ENCODE results near the gene RAB29.

The RAB29 gene

DNA sequence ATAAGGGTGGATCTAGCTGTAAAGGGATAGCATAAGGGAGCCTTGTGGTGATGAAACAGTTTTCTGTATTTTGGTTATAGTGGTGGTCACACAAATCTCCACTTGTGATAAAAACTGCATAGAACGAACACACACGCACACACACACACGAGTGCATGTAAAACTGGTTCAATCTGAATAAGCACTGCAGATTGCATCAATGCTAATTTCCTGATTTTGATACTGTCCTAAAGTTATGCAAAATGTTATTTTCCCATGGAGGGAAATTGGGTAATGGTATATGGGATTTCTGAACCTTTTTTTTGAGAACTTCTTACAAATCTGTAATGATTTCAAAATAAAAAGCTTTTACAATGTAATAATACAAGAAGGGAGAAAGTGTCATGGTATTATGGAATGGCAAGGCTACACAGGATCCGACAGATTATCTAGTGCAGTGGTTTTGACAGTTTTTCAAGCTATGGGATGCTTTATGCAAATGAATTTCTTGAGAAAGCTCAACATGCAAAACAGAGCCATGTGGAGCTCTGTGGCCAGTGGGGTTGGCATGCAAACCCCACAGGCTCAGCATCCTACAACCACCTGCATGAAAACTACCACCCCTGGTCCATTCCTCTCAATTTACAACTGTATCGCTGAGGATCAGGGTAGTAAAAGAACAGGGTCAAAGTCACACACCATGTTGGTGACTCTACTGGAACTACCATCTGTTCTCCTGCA, 18.9 kb upstream of the RAB29 start:
- DNase-seq: no peak

DNA sequence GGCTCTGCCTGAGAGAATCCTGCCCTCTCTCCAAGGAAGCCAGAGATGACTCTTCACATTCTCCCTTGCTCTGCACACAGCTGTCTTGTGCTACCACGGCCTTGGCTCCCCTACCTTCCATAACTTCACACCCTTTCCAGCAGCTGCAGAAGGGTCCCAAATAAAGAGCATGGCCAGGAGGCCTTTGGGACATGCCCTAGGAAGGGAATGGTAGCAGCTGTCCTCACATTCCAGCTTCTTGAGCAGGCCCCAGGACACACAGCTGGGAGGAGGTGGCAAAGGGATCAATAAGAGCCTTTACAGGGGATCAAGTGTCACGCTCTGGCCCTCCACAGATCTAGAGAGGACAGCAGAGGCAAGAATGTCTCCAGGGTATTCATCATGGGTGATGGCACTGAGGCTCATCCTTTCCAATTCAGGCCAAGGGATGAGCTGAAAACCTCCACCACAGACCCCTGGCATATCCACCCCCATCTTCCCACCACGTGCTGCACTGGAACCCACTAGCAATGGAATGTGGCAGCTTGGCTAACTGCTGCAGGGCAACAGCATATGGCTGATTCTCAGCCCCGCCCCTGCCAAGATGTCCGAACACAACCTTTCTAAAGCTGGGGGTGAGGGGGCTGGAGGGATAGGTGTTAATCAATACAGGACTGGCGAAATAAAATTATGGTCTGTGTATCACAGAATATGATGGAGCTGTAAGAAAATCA, 17.8 kb upstream of the RAB29 start:
- no peak for DNase-seq

DNA sequence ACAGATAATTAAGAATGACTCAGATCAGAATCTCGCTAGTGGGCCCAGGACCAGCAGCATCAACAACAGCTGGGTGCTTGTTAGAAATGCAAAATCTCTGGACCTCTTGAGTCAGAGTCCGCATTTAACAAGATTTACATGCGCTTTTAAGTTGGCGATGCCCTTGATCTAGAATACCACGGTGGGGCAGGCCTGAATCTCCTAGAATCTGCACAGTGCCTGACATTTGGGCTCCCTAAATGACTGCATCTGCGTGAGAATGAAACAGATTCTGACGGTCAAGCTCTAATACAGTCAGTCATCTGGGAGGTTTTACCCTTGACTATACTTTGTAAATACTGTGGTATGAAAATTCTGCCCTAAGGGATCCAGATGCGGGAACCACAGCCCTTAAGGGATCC, 17.2 kb upstream of the RAB29 start:
- DNase-seq: no peak

DNA sequence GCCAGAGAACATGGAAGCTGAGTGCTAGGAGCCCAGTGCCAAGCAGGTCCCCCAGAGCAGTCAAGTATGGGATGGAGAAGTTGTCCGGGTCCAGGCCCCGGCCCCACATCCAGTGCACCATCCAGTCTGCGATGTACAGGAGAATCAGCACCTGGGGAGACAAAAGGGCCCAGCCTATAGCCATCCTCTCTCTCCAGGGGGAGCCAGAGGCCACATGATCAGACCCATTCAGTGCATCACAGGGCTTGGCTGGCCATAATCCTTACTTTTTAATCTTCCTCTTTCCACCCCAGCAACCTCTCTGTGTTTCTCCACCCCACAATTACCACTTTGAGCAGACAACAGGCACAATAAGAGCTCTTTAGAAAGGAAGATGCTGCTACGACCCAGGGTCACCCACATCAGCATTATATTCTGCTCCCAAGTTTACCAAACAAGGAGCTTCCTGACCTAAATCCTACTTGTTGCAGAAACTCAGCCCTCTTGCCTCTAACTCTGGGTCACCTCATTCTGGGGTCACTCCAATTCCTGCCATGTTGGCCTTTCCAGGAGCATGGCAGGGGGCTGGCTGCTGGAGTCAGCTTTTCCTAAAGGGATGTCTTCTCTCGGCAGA, 16.4 kb upstream of the RAB29 start:
- peak; percentile 75 for DNase-seq

DNA sequence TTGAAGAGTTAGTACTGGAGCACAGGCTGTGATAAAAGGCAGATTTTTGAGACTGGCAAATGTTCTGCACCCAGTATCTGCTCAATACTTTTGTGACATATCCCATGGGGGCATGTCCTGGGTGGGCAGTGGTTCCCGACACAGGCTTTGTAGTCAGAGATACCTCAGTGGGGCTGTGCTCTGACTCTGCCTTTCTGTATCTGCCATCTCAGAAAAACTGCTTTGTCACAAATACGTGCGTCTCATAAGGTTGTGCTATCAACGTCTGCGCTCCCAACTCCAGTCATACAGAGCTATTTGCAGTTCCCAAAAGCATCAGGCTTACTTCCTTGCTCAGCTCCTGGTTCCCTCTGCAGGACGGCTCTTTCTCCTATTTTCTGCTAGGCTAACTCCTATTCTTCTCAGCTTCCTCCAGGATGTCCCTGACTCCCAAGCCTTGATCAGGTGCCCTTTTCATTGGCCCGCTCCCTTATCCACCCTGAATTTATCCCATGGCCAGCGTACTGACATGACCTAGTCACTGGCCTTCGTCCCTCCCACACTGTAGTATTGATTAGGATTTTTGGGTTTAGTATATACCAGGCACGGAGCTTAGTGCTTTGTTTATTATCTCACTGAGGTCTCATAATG, 12.1 kb upstream of the RAB29 start:
- DNase-seq: no peak

DNA sequence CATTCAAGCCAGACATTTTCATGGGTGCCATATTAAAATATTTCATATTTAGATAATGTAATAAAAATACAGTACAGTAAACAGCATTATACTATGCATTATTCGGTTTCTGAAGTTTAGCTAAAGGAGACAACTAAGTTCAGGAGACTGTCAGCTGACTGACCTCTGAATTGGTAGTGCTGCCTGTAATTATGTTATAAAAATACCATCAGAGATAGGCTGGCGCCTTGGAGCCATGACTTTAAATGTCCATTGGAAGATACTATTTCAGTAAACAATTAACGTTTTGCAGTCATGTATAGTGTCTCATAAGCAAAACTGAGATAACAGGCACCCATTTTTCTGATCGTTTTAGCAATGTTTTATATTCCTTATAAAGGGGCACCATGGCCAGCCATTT, 11.3 kb upstream of the RAB29 start:
- DNase-seq: no peak

DNA sequence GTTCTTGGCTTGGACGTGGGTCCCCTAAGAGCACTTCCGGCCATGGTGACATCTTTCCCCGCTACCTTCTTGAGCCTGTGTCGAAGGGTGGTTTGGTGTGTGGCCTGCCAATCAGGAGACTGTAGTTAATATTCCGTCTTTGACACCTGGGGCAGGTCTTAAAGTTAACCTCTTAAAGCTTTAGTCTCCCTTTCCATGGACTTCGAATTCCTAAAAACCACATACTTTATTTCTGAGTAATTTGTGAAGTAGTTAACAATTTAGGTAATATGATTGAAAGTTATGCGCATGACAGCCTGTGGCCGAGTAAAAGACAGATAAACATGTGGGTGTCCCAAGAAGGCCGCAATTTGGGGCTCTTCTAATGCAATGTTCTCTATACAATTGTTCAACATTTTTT, 10.2 kb upstream of the RAB29 start:
- no peak for DNase-seq

DNA sequence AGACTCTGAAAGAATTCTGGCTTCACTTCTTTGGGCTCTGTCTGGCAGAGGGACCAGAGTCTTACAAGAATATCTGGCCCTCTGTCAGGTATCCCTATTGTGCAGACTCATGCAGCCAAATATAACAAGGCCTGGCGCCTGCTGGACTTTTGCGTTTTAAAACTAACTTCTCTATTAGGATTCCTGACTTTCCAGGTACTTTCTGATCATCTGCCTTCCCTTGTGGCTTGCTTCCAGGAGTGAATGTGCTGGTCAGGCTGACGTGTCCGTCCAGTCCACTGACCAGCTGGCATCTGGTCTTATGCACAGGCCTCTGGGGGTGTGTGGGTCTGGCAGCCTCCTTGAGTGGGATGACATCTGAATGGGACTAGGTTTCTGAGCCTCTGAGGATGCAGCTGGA, 8.6 kb upstream of the RAB29 start:
- DNase-seq: no peak

DNA sequence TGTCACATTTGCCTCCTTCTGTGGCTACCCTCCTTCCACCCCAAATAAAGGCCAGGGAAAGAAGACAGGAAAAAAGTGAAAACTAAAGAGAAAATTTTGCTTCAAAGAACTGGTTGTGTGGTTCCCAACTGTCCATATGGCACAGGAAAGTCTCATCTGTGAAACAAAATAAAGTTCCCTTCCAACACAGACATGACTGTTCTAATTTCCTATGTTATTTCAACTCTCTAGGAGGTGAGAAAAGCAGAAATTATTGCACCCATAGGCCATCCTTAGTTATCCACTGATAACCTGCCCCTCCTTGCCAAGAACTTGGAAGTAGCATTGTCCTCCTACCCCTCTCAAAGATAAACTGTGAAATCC, 8.1 kb upstream of the RAB29 start:
- DNase-seq: no peak

DNA sequence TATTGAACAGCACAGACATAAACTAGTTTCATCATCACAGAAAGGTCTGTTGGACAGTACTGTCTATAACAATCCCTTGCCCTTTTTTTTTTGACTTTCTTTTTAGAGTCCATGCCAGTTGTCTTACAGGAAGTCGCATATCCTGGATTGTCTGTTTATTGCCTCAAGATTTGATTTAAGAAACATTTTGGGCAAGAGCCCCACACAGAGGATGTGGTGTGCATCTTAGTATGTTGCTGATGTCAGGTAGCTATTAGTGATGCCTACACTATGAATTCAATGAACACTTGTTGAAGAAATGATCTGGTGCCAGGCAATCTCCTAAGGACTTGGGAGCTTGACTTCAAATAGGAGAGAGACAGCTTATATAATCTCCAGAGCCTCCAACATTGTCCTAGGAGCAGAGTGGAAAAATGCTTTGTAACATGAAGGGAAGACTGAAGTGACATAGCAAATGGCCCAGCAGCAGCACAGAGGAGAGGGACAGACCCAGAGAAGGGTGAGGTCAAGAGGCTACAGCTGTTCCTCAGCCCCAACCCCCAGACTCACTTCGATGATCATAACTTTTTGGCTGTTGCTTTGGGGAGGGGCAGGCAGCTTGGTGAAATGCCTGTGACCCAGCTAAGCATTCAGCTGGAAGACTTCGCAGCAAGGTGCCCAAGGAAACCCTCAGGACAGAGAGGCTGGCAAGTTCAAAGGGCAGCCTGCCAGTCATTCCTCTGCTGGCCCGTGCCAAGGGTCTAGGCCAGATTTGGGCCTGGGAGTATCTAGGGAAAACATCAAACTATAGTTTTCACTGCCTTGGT, 7.5 kb upstream of the RAB29 start:
- DNase-seq: no peak

DNA sequence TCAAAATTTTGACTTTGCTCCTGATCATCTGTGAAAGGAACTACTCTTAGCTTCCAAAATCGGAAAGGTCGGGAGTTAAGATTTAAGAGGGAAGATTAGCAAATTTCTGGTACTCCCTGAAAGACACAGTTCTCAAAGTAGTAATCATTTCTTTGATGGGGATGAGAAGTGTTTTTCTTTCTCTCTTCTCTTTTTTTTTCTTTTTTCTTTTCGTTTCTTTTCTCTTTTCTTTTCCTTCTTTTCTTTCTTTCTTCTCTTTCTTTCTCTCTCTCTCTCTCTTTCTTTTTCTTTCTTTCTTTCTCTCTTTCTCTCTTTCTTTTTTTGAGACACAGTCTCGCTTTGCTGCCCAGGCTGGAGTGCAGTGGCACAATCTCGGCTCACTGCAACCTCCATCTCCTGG, 5.1 kb upstream of the RAB29 start:
- no peak for DNase-seq

DNA sequence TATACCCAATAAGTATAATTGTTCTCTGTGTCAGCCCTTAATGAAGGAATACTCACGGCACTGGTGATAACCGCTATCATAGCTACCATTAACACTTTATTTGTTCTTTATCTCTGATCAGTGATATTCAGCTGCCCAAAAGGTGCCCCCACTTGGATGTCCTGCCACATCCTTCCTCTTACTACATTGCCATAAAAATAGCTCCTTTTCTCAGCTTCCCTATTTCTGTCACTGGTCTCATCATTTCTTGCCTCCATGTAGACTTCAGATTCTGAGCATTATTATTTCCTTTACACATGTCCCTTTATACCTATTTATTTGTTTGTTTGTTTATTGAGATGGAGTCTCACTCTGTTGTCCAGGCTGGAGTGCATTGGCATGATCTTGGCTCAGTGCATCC, 2.7 kb upstream of the RAB29 start:
- DNase-seq: no peak

DNA sequence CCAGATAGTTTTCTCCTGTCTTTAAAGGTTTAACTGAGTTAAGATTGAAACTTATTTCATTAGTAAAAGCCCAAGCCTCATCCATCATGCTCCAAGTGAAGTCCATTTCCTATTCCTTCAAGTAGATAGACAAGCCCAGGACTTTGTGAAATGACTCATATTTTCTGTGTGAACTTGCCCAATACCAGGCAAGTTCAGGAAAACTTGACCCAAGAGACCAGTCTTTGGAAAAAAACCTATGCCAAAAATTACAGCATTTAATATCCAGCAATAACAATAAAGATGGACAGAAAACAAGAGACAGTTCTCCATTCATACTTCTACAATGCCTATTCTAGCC, 405 bp upstream of the RAB29 start:
- no peak for DNase-seq

DNA sequence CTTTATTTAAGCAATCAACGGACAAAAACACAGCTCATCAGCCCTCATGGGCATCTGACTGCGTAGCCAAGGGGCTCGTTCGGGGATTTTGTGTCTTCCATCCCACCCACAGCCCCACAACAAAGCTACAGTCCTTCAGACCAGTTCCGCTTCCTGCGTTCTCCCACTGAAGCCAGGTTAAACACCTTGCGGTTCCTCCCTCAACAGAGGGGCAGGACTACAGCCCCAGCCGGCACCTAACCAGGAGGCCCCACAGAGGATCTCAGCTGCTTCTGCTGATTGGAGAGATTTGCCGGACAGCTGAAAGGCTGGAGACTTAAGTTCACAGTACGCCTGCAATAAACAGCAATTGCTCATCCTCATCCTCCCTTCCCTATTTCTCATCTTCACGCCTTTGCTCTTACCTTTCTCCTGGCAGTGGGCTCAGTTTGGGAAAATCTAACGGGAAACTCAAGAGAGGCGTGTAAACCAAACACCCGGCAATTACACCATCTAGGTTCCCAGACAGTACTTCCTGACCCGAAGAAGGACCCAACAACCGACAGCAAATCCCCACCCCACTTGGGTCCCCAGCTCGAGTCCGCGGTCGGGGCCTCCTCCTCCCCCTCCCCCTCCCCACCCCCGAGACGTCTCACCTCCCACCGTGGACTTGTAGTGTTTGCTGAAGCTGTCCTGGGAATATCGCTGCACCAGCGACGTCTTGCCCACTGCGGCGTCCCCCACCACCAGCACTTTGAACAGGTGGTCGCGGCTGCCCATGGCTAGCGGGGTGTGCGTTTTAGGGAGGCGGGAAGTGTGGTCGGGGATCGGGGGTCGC, 876 bp downstream of the RAB29 start:
- DNase-seq: peak; percentile 48

DNA sequence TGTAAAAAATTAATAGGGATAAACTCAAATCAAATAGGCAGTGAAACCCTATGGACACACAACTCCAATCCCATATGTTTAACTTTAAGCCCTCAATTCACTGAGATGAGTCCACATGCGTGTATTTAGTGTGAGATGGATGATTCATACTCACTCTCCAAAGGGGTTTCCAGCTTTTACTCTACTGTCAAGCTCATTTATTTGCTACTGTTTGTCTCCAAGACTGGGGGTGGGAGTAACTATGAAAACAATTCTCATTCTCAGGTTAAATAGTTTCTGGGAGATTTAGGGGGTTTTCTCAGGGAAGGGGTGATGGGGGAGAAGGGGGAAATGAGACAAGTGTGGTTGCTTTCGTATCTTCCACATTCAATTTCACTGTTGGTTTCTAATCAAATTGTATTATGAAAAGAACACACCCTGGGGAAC, 2.7 kb downstream of the RAB29 start:
- DNase-seq: no peak

DNA sequence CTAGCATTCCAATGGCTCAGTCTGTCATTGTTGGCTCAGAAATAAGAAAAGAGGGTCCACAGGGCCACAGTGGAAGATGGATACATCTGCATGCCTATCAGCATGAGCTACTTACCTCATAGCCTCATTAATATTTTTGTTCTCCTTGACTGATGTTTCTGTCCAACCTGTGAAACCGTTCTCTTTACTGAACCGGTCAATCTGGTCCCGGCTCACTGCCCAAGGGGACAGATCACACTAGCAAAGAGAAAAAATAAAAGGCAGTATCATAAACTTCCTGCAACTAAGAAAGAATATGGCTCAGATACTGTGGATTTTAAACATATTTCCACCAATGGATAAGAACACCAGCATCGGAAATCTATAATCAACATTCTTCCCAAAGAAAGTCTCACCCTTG, 4.7 kb downstream of the RAB29 start:
- no peak for DNase-seq

DNA sequence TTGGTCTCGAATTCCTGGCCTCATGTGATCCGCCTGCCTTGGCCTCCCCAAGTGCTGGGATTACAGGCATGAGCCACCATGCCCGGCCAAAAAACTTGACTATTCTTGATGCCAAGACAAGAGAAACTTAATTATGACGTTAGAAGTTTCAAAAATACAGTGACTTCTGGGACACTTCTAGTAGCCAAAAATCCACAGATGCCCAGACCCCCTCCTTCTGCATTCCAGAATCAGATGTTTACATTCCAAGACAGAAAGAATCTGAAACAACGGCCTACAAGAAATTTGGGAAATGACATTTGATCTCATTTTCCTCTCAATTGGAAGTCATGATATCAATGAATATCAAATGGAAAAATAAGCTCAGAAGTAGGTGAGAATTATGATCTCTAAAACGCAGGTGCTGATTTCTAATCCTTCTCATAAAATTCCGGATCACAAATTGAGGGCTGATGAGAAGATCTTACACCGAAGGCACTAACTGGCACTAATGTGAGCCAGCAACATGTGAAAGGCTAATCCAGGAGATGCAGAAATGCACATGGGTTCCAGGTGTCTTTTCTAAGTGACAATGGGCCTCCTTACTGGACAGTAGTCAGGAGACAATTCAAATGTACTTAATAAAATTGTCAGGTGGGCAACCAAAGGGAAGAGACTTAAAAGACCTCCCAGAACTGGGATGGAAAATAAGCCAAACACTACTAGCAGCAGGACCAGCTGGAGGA, 5.5 kb downstream of the RAB29 start:
- no peak for DNase-seq

DNA sequence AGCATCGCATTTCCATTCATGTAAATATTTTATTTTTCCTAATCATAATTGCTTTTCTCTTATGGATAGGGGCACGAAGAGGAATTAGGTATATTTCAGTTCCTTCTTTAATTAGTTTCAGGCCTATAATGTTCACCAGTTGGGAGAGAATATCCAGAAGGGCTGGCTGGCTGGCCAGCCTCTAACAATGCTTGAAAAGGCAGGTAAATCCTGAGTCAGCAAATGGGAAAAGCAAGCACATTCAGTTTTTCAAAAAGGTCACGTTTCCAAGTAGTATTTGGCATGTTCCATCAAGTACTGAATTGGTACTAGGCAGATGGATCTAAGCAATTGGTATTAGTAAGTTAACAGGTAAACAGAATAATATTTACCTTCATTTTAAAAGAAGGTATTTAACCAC, 8.0 kb downstream of the RAB29 start:
- DNase-seq: no peak

DNA sequence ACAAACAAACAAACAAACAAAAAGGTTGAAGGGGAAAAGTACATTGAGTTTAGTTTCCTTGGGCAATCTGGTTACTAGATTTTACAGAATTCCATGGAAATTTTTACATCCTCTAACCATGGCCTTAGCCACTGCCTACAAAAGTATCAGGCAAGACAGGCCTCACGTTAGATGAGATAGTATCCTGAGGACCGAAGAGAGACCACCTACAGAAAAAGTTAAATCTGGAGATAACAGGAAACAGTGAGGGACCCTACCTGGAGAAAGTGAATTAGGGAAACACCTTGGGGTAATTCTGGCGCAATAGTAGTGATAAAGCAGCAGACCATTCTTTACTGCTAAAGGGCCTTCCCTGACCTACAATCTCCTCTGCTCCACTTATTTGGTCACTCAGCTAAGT, 8.7 kb downstream of the RAB29 start:
- no peak for DNase-seq

DNA sequence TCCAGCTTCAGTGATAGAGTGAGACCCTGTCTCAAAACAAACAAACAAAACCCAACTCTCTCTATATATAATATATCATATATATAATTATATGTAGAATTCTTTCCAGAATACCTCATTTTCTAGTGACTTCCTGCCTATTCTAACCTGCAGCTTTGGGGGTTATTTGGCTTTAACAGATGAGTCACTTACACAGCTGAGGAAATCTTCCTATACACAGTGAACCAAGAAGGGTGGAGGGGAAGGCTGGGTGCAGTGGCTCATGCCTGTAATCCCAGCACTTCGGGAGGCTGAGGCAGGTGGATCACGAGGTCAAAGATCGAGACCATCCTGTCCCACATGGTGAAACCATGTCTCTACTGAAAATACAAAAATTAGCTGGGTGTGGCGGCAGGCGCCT, 9.2 kb downstream of the RAB29 start:
- no peak for DNase-seq

DNA sequence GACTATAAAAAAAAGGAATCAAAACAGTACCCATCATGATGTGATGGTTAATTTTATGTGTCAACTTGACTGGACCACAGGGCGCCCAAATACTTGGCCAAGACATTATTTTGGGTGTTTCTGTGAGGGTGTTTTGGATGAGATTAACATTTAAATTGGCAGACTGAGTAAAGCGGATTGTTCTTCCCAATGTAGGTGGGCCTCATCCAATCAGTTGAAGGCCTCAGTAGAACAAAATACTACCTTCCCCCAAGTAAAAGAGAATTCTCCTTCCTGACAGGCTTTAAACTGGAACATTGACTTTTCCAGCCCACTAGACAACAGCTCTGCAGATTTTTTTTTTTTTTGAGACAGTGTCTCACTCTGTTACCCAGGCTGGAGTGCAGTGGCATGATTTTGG, 10.7 kb downstream of the RAB29 start:
- no peak for DNase-seq

DNA sequence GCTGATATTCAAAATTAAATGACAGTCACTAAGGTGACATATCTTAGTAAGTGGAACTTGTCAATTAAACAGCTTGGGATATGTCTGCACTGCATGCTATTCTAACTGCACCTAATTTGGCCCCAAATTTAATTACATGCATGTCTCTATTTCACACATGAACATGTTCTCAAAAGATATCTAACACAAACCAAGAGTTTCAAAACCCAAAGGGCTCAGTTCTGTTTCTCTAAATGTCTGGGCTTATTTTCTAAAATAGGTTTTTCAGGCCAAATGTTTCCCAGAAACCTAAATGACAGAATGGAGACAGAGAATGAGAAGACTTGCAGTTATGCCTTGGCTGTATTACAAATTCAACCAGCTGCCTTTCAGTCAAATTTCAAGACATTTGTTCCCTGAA, 11.3 kb downstream of the RAB29 start:
- DNase-seq: no peak
